ENCODE results near the gene RFT1. TPM values are rescaled to one million over a fixed set of nuclear protein-coding genes. Genes with fewer than 3 reads are reported as not detected.

RFT1 gene
- total and polyA plus RNA-seq, 4 donors = 10.8 to 23.1 (median 21.6) TPM

- TF ChIP-seq CTCF (IDR thresholded peaks at IDR 0.05; ENCODE audit: control extremely low read depth, extremely low read depth) = no peak
- ATAC-seq (ENCODE audit: insufficient read depth, low FRiP score) (no peak), DNase-seq (no peak)
- H3K27ac ChIP-seq (ENCODE audit: low read depth in 1 of 2, low read length in 1 of 2) = peak overlapping the region in 1 of 2 donors; percentile 89
- peaks cover 0 to 36% (median 33%) of the 10 kb centered on the region in 5 donors for H3K4me1 ChIP-seq (ENCODE audit: control insufficient read depth in 5 of 5, insufficient read depth in 5 of 5, low read length in 5 of 5)
- H3K9ac ChIP-seq (ENCODE audit: insufficient read depth in 1 of 2, low read length in 2 of 2) = no peak overlapping the region
- 55 to 79% methylated on average over 7 of the region's 7 CpGs for WGBS, 2 donors
- no peak overlapping the region for H3K4me3 ChIP-seq
- H3K9me3 ChIP-seq (ENCODE audit: control insufficient read depth in 4 of 4, insufficient read depth in 3 of 4, low read length in 3 of 4) = no peaks in the 10 kb centered on the region
- H3K36me3 ChIP-seq (ENCODE audit: control insufficient read depth in 4 of 4, insufficient read depth in 4 of 4, low read length in 4 of 4) = peaks cover 0 to 9% (median 0%) of the 10 kb centered on the region in 4 donors
- no peaks in the 10 kb centered on the region for H3K27me3 ChIP-seq (ENCODE audit: control insufficient read depth in 3 of 3, insufficient read depth in 3 of 3, low read length in 2 of 3)
These were observed 37.4 kb upstream of the RFT1 start for GRCh38 chr3:53167418-53168174.

- Histone ChIP-seq H3K27me3 (ENCODE audit: control insufficient read depth in 3 of 3, insufficient read depth in 3 of 3, low read length in 2 of 3) (no peaks in the 10 kb centered on the region), H3K9ac (ENCODE audit: insufficient read depth in 1 of 2, low read length in 2 of 2) (no peak overlapping the region), H3K27ac (ENCODE audit: low read depth in 1 of 2, low read length in 1 of 2) (peak overlapping the region in 1 of 2 donors; percentile 89), H3K36me3 (ENCODE audit: control insufficient read depth in 4 of 4, insufficient read depth in 4 of 4, low read length in 4 of 4) (peaks cover 0 to 9% (median 0%) of the 10 kb centered on the region in 4 donors), H3K4me1 (ENCODE audit: control insufficient read depth in 5 of 5, insufficient read depth in 5 of 5, low read length in 5 of 5) (peaks cover 0 to 40% (median 31%) of the 10 kb centered on the region in 5 donors), H3K4me3 (no peak overlapping the region), H3K9me3 (ENCODE audit: control insufficient read depth in 4 of 4, insufficient read depth in 3 of 4, low read length in 3 of 4) (no peaks in the 10 kb centered on the region)
- no peak for TF ChIP-seq CTCF (IDR thresholded peaks at IDR 0.05; ENCODE audit: control extremely low read depth, extremely low read depth)
- DNase-seq (peak; percentile 42 to 69 (median 44)), ATAC-seq (ENCODE audit: insufficient read depth, low FRiP score) (peak; percentile 75)
- 17 to 19% methylated on average over 9 of the region's 9 CpGs for WGBS, 2 donors
These were observed 36.6 kb upstream of the RFT1 start for GRCh38 chr3:53166781-53167291.

GRCh38 chr3:53166206-53166605, 36.0 kb upstream of the RFT1 start:
- H3K4me1 ChIP-seq (ENCODE audit: control insufficient read depth in 5 of 5, insufficient read depth in 5 of 5, low read length in 5 of 5) = peaks cover 0 to 40% (median 31%) of the 10 kb centered on the region in 5 donors
- H3K27ac ChIP-seq (ENCODE audit: low read depth in 1 of 2, low read length in 1 of 2) = peak overlapping the region in 1 of 2 donors; percentile 89
- H3K9ac ChIP-seq (ENCODE audit: insufficient read depth in 1 of 2, low read length in 2 of 2) = no peak overlapping the region
- DNase-seq (no peak), ATAC-seq (ENCODE audit: insufficient read depth, low FRiP score) (no peak)
- no peak for TF ChIP-seq CTCF (IDR thresholded peaks at IDR 0.05; ENCODE audit: control extremely low read depth, extremely low read depth)
- no peak overlapping the region for H3K4me3 ChIP-seq
- H3K36me3 ChIP-seq (ENCODE audit: control insufficient read depth in 4 of 4, insufficient read depth in 4 of 4, low read length in 4 of 4) = peaks cover 0 to 9% (median 0%) of the 10 kb centered on the region in 4 donors
- no peaks in the 10 kb centered on the region for H3K9me3 ChIP-seq (ENCODE audit: control insufficient read depth in 4 of 4, insufficient read depth in 3 of 4, low read length in 3 of 4)
- H3K27me3 ChIP-seq (ENCODE audit: control insufficient read depth in 3 of 3, insufficient read depth in 3 of 3, low read length in 2 of 3) = no peaks in the 10 kb centered on the region
- WGBS, 2 donors = 53 to 73% methylated on average over 4 of the region's 4 CpGs

All from lung (tissue), 12 donors.